Measurements from ENCODE around the gene SLC5A9.
"Not testable (repeated sequence)": the region's sequence is repeated elsewhere in the genome, so short reads cannot be mapped to it uniquely, and the experiment has no call there.

GRCh38 chr1:48282329-48282728 is 59.8 kb downstream of the SLC5A9 start:
- not testable (repeated sequence) for TF ChIP-seq CTCF (IDR thresholded peaks at IDR 0.05 in 2 of 3, conservative IDR thresholded peaks at IDR 0.05 in 1 of 3; ENCODE audit: borderline replicate concordance in 1 of 3, insufficient read depth in 1 of 3, low read depth in 2 of 3, low read length in 2 of 3); ZFX (IDR thresholded peaks at IDR 0.05); CEBPB (IDR thresholded peaks at IDR 0.05; ENCODE audit: low read depth)

All from HCT116 (cell line).